ENCODE results near the gene CDHR2.

DNA sequence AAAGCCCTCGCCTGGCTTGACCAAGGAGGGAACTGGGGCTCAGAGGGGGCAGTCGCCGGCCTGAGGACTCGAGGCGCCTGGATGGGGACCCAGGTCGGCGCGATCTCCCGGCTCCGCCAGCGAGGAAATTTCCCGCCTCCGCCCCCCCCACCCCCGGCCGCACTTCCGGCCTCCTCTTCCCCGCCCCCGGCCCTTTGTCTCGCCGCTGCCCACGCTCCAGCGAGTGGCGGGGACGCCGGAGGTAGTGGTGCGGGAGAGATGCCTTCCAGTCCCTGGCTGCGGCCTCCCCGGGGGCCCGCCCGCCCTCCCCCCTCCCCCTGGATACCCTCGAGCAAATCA is 61.3 kb downstream of the CDHR2 start:
- TF ChIP-seq, protein P1, sequence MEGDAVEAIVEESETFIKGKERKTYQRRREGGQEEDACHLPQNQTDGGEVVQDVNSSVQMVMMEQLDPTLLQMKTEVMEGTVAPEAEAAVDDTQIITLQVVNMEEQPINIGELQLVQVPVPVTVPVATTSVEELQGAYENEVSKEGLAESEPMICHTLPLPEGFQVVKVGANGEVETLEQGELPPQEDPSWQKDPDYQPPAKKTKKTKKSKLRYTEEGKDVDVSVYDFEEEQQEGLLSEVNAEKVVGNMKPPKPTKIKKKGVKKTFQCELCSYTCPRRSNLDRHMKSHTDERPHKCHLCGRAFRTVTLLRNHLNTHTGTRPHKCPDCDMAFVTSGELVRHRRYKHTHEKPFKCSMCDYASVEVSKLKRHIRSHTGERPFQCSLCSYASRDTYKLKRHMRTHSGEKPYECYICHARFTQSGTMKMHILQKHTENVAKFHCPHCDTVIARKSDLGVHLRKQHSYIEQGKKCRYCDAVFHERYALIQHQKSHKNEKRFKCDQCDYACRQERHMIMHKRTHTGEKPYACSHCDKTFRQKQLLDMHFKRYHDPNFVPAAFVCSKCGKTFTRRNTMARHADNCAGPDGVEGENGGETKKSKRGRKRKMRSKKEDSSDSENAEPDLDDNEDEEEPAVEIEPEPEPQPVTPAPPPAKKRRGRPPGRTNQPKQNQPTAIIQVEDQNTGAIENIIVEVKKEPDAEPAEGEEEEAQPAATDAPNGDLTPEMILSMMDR (IDR thresholded peaks at IDR 0.05 in 4 of 5, conservative IDR thresholded peaks at IDR 0.05 in 1 of 5): no peak
- TF ChIP-seq POLR2A (IDR thresholded peaks at IDR 0.05): no peak

Measured in gastrocnemius medialis (tissue), 4 donors.